HL-60 (cell line): Measurements from ENCODE around the gene ZNF496.

ENCODE experiments used
- CTCF ChIP-seq: IDR thresholded peaks from one replicate; pipeline ENCODE4 v1.5.1; 2011; ENCODE audit warnings: low read length, control low read depth, inconsistent platforms; ENCODE audit not compliant: insufficient read depth
- GABPA ChIP-seq: IDR thresholded peaks from 2 replicates; pipeline ENCODE4 v1.6.1; 2012; ENCODE audit warnings: low read depth
- POLR2AphosphoS5 ChIP-seq: IDR thresholded peaks from 2 replicates; pipeline ENCODE4 v1.6.1; 2012; ENCODE audit warnings: low read depth

- no peak for TF ChIP-seq CTCF
- TF ChIP-seq GABPA = no peak
- no peak for TF ChIP-seq POLR2AphosphoS5
Measured at GRCh38 chr1:247303216-247303615, 28.5 kb downstream of the ZNF496 start.
